Sigmoid colon (tissue), 7 donors: ENCODE results near the gene TRABD2B. TPM values are rescaled to one million over a fixed set of nuclear protein-coding genes. Genes with fewer than 3 reads are reported as not detected.

Source experiments
- DNase-seq: peaks from one replicate; pipeline ENCODE4 v3.0.0-alpha.2; 2019
- H3K27ac ChIP-seq, 4 donors: fragments of 200-600 bp; sonication (generic); one replicate each; pipeline ENCODE4 v1.5.1; 2016 to 2019; ENCODE audit warnings: mild to moderate bottlenecking in 1 of 4
- H3K27me3 ChIP-seq, 3 donors: fragments of 200-600 bp; sonication (generic); one replicate each; pipeline ENCODE4 v1.5.1; 2019; ENCODE audit warnings: mild to moderate bottlenecking in 1 of 3
- H3K36me3 ChIP-seq, 4 donors: fragments of 200-600 bp; sonication (generic); one replicate each; pipeline ENCODE4 v1.5.1; 2016 to 2019
- H3K4me1 ChIP-seq, 4 donors: fragments of 200-600 bp; sonication (generic); one replicate each; pipeline ENCODE4 v1.5.1; 2017 to 2019
- H3K4me3 ChIP-seq, 4 donors: fragments of 200-600 bp; sonication (generic); one replicate each; pipeline ENCODE4 v1.5.1; 2017 to 2019; ENCODE audit warnings: mild to moderate bottlenecking in 2 of 4, moderate library complexity in 1 of 4
- H3K9me3 ChIP-seq, 4 donors: fragments of 200-600 bp in 3 of 4; sonication (generic) in 3 of 4; one replicate each; pipeline versions ENCODE4 v1.5.1 to v1.6.1; 2013 to 2019
- EP300 ChIP-seq, 4 donors: sonication (generic); formaldehyde crosslinking; IDR thresholded peaks; one replicate each; pipeline ENCODE4 v1.6.1; 2017; ENCODE audit warnings: antibody characterized with exemption in 4 of 4
- POLR2A ChIP-seq, 2 donors: fragments of 450-650 bp; IDR thresholded peaks; one replicate each; pipeline ENCODE4 v1.6.1; 2016; ENCODE audit warnings: antibody characterized with exemption in 2 of 2, mild to moderate bottlenecking in 2 of 2, moderate library complexity in 2 of 2
- POLR2AphosphoS5 ChIP-seq, 4 donors: sonication (generic); formaldehyde crosslinking; IDR thresholded peaks; one replicate each; pipeline ENCODE4 v1.6.1; 2017; ENCODE audit warnings: antibody characterized with exemption in 4 of 4
- WGBS, 2 donors: extraction: QIAGEN DNeasy Blood & Tissue Kit; methylation state at CpG; one replicate each; pipeline ENCODE4 v1.1.7; 2013; 5-methylcytosine and 5-hydroxymethylcytosine counted together
- intact Hi-C: fragments of 100-400 bp; cut with DNase I; formaldehyde crosslinking; loops from one replicate; pipeline ENCODE4 v1.15.1; 2023
- polyA plus RNA-seq, 3 donors: library from polyadenylated mRNA; stranded (reverse); fragments of 200-250 nt; gene quantifications; one replicate each; pipeline ENCODE4 v1.2.3, GENCODE V29; 2013
- total RNA-seq, 4 donors: library from RNA; depleted of rRNA; stranded (reverse); fragments of >200 nt; gene quantifications; one replicate each; pipeline ENCODE4 v1.1.0, GENCODE V29; 2016
- TF ChIP-seq, protein P1 (sequence below), 4 experiments: fragments of 450-650 bp in 3 of 4; fragments of 200-600 bp in 1 of 4; IDR thresholded peaks; one replicate each; pipeline ENCODE4 v1.5.1; 2016 to 2019; ENCODE audit warnings: antibody characterized with exemption in 4 of 4, mild to moderate bottlenecking in 3 of 4, moderate library complexity in 2 of 4
- donor health status: healthy with polysubstance abuse.
- donor health status: Bipolar disorder and iron deficiency.
- donor health status: healthy.

Gene TRABD2B
- total and polyA plus RNA-seq, 7 donors: 0.63 to 1.8 (median 1.0) TPM; not detected in 1

- no peak for TF ChIP-seq POLR2A (IDR thresholded peaks at IDR 0.05)
- TF ChIP-seq, protein P1, sequence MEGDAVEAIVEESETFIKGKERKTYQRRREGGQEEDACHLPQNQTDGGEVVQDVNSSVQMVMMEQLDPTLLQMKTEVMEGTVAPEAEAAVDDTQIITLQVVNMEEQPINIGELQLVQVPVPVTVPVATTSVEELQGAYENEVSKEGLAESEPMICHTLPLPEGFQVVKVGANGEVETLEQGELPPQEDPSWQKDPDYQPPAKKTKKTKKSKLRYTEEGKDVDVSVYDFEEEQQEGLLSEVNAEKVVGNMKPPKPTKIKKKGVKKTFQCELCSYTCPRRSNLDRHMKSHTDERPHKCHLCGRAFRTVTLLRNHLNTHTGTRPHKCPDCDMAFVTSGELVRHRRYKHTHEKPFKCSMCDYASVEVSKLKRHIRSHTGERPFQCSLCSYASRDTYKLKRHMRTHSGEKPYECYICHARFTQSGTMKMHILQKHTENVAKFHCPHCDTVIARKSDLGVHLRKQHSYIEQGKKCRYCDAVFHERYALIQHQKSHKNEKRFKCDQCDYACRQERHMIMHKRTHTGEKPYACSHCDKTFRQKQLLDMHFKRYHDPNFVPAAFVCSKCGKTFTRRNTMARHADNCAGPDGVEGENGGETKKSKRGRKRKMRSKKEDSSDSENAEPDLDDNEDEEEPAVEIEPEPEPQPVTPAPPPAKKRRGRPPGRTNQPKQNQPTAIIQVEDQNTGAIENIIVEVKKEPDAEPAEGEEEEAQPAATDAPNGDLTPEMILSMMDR (IDR thresholded peaks at IDR 0.05): no peak
- TF ChIP-seq POLR2AphosphoS5 (IDR thresholded peaks at IDR 0.05): no peak
- H3K27me3 ChIP-seq: no peaks in the 10 kb centered on the region
- H3K4me3 ChIP-seq: no peak overlapping the region
- no peaks in the 10 kb centered on the region for H3K9me3 ChIP-seq
- WGBS, 2 donors: 87 to 89% methylated on average over 6 of the region's 6 CpGs
- H3K27ac ChIP-seq: no peak overlapping the region
- no peaks in the 10 kb centered on the region for H3K36me3 ChIP-seq
- intact Hi-C loops: no loop called here
- H3K4me1 ChIP-seq: no peaks in the 10 kb centered on the region
- DNase-seq: no peak
Observed at GRCh38 chr1:47827109-47827508, 170.1 kb downstream of the TRABD2B start.

DNA sequence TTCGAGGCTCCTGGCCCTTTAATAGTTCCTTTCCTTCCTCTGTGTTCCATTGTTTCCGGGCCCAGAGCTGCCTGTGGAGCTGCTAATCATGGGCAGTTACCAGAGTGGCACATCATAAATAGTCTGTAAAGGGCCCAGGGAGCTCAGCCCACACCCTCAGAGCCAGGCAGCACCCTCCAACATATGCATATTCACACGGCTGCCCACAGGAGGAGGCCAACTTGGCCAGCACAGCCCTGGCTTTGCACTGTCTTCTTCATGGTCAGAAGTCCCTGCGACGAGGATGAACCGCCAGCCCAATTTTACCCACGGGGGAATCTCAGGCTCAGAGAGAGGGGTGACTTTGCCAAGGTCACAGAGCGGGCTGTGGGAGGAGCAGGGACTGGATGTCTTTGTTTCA is 172.5 kb downstream of the TRABD2B start:
- no peaks in the 10 kb centered on the region for H3K4me1 ChIP-seq
- H3K27ac ChIP-seq: peak overlapping the region in 1 of 4 donors; percentile 17
- H3K27me3 ChIP-seq: no peaks in the 10 kb centered on the region
- WGBS, 2 donors: 45 to 57% methylated on average over 8 of the region's 8 CpGs
- no peak overlapping the region for H3K4me3 ChIP-seq
- TF ChIP-seq EP300 (IDR thresholded peaks at IDR 0.05): no peak
- TF ChIP-seq, protein P1 (IDR thresholded peaks at IDR 0.05): no peak
- no peak for TF ChIP-seq POLR2AphosphoS5 (IDR thresholded peaks at IDR 0.05)
- no peak for TF ChIP-seq POLR2A (IDR thresholded peaks at IDR 0.05)
- no peaks in the 10 kb centered on the region for H3K36me3 ChIP-seq
- no peaks in the 10 kb centered on the region for H3K9me3 ChIP-seq
- DNase-seq: no peak
- intact Hi-C loops: no loop called here

DNA sequence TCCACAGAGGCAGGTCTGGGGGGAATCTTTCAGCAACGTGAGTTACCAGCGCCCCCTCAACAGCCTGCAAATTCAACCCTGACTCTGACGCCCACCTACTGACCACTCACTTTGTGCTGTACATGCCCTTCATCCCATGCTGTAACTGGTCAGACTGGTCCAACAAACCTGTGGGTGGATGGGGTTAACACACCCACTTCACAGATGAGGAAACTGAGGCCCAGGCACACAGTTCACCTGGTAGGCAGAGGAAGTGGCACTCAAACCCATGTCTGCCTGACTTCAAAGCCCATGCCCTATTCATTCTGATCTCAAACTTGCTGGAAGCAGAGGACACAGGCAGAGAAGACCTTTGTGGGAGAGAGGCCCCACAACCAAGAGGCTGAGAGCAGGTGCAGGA is 172.9 kb downstream of the TRABD2B start:
- intact Hi-C loops: no loop called here

DNA sequence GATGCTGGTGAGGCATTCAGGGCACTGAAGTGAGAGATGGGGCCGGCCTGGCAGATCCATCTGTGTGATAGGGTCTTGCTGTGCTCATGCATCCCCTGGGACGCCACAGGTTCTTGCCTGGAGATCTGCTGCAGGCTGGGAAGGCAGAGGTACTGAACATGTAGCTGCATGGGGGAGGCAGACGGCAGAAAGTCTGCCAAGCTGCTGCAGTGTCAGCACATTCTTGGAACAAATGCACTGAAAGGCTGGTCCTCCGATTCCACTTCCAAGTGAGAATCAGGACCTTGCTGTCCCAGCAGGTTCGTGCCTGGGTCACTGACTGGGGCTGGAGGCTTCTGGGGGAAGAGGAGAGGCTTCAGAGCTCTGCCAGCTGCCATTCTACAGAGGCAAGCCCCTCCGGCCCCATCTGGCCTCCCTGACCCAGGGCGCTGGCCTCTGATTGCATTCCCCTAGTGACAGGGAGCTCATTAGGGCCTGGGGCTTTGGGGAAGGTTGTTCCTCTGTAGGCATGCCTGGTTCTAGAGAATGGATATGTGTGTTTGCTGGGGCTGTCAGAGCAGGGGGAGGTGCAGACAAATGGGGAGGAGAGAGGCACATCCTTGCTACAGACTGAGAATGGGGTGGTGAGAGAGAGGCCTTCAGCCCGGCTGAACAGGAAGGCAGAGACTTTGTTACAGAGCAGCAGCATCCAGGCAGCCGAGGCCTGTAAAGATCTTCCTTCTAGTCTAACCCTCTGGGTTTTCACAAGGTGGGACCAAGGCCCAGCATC is 174.0 kb downstream of the TRABD2B start:
- Histone ChIP-seq H3K36me3 (no peaks in the 10 kb centered on the region), H3K4me1 (no peaks in the 10 kb centered on the region), H3K27ac (peak overlapping the region in 1 of 4 donors; percentile 19), H3K4me3 (no peak overlapping the region), H3K27me3 (no peaks in the 10 kb centered on the region), H3K9me3 (no peaks in the 10 kb centered on the region)
- TF ChIP-seq, protein P1 (IDR thresholded peaks at IDR 0.05): no peak
- TF ChIP-seq POLR2A (IDR thresholded peaks at IDR 0.05) (no peak), POLR2AphosphoS5 (IDR thresholded peaks at IDR 0.05) (no peak), EP300 (IDR thresholded peaks at IDR 0.05) (no peak)
- WGBS, 2 donors: 79 to 85% methylated on average over 9 of the region's 9 CpGs
- intact Hi-C loops: no loop called here
- no peak for DNase-seq

More for the DNA sequence above, 172.9 kb downstream of the TRABD2B start:
- Histone ChIP-seq H3K9me3 (no peaks in the 10 kb centered on the region), H3K4me1 (no peaks in the 10 kb centered on the region), H3K36me3 (no peaks in the 10 kb centered on the region), H3K27me3 (no peaks in the 10 kb centered on the region), H3K4me3 (no peak overlapping the region), H3K27ac (peak overlapping the region in 1 of 4 donors; percentile 17)
- DNase-seq: no peak
- 90 to 91% methylated on average over 3 of the region's 3 CpGs for WGBS, 2 donors
- TF ChIP-seq POLR2AphosphoS5 (IDR thresholded peaks at IDR 0.05): no peak
- TF ChIP-seq, protein P1 (IDR thresholded peaks at IDR 0.05): no peak
- TF ChIP-seq POLR2A (IDR thresholded peaks at IDR 0.05): no peak
- TF ChIP-seq EP300 (IDR thresholded peaks at IDR 0.05): no peak
